HG02571 (cell line): ENCODE measurements around the gene IGF1R.
"Not testable (repeated sequence)": the region's sequence is repeated elsewhere in the genome, so short reads cannot be mapped to it uniquely, and the experiment has no call there.

Source experiments
- ATAC-seq: cut with Tn5 transposase; IDR thresholded peaks from one replicate; pipeline ENCODE4 v1.9.1; 2021; ENCODE audit warnings: mild to moderate bottlenecking, moderate library complexity; ENCODE audit not compliant: unreplicated experiment

The IGF1R gene

GRCh38 chr15:98647774-98648653 lies at the start of gene IGF1R:
Gene IGF1R, plus strand, starts transcription at chr15:98648539. Its CDS starts 1,043 bp downstream, at chr15:98649582.
- peak; percentile 58 for ATAC-seq

DNA sequence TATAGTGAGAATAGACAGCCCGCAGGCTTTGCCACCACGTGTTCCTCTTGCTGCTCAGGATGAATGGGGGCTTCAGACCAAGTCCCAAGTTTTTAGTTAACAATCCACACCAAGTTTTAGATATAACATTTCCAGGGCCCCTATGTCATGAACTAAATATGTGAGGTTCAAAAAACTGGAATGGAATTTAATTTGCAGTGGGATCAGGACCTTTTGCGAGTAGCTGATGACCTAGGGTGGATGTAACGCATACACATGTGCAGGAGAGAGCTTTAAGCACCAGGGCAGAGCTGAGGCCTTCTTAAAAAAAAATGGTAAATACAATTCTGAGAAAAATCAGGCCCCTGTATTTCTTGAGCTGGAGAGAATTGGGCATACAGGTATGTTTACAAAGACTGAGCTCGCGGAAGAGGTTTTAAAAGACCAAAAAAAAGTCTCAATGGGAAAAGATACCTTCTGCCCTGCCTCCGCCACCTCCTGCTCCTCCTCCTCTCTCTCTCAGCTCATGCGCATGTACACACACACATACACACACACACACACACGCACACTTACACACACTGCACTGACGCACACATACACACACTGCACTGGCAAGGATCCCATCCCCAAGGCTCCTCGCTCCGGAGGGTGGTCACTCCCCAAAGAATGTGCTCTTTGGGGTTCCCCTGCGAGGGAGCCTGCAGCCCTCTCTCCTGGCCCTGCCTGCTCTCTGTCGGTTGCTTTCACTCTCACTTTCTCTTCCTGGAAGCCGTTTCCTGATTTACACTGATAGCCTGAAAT lies 48.2 kb upstream of the IGF1R start:
- ATAC-seq: peak; percentile 55

DNA sequence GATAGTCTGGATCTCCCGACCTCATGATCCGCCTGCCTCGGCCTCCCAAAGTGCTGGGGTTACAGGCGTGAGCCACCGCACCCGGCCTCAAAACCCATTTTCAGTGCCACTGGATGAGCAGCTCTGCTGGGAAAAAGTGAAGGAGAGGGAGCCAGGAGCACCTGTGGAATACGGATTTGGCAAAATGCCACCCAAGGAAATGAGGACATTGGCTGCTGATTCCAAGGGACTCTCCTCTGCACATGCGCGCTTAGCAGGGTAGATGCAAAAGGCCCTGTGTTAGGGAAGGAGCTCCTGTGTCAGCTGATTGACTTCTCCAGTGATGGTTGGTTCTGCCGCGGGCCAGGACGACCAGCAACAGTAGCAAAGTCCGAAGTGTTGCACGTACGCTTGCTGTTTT lies 43.4 kb upstream of the IGF1R start:
- ATAC-seq: no peak

DNA sequence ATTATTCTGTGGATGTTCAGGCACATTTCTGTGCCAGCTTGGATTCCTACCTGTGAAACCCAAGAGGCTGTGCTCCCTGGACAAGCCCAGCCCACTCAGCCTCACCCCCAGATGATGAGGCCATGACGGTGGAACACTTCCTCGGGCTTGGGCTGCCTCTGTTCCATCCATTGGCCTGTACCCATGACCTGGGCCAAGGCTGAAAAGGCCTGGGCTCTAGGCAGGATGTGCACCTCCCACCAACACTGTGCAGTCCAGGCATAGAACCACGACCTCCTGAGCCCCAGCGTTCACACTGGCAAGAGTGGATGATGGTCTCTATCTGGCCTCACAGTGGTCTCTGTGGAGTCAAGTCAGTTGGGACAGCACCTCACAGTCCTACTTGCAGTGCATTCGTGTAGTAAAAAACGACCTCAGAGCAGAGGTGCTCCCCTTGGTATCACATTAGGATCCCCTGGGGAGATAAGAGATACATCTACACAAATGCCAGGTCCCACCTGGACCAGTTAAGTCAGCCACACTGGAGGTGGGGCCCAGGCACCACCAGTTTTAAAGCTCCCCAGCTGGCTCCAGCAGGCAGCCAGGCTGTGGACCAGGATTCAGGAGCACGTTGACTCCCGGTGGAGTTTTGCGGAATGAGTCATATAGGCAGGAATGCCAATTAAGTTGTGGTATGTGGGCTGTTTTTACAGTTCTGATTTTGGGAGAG lies 39.0 kb upstream of the IGF1R start:
- no peak for ATAC-seq

DNA sequence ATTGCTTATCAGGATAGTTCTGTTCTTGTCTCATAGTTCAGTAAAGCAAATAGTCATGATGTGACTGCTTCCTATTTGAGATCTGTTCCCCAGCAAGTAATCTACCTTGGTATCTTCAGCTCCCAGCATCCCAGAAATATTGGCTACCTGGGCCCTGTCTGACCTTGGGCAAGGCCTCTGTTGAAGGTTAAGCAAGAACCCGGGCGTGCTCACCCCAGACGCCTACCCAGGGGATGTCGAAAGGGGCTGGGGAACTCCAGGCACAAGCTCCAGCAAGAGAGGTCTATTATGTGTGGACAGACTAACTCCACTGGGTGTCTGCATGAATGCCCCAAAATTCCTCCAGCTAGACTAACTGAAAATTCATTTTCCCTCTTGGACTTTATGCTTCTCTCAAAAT lies 37.3 kb upstream of the IGF1R start:
- ATAC-seq: no peak

DNA sequence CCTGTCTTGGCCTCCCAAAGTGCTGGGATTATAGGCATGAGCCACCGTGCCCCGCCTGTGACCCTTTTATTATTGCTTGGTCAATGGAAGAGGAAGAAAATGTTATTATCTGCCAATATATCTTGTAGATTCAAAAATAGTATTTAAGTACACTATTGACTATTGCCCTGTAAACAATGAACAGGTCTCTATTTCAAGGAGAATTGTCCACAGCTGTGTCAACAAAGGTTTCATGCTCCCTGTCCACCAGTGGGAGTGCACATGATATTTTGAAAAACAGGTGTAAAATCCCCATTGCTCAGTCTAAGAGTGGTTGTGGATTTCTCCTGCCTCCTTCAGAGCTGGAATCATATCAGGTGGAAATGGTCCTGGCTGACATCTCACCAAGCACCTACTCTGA lies 36.5 kb upstream of the IGF1R start:
- ATAC-seq: no peak

- ATAC-seq: no peak
Measured at GRCh38 chr15:98612490-98613110, 35.7 kb upstream of the IGF1R start.

- no peak for ATAC-seq
Measured at GRCh38 chr15:98614681-98615080, 33.7 kb upstream of the IGF1R start.

GRCh38 chr15:98616397-98616796 lies 31.9 kb upstream of the IGF1R start:
- no peak for ATAC-seq

GRCh38 chr15:98617328-98617980 lies 30.9 kb upstream of the IGF1R start:
- no peak for ATAC-seq

- not testable (repeated sequence) for ATAC-seq
Measured at GRCh38 chr15:98618576-98618975, 29.8 kb upstream of the IGF1R start.

DNA sequence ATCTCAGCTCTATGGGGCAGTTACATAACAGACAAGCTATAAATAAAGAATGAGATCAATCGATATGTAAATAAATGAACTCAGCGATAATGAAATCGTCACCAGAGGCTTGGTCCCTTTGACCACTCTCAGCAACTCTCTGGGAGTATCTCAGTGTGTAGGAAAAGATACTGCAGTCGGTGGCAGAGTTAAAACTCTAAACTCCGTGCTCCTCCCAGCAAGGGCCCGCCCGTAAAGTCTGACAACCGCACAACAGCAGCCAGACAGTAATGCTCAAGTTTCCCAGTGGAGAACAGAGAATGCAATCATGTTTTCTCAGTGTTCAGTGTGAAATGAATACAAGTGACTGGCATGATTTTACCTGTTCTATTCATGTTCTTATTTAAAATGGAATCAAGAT lies 28.3 kb upstream of the IGF1R start:
- ATAC-seq: no peak

- no peak for ATAC-seq
Measured at GRCh38 chr15:98621021-98621420, 27.3 kb upstream of the IGF1R start.

DNA sequence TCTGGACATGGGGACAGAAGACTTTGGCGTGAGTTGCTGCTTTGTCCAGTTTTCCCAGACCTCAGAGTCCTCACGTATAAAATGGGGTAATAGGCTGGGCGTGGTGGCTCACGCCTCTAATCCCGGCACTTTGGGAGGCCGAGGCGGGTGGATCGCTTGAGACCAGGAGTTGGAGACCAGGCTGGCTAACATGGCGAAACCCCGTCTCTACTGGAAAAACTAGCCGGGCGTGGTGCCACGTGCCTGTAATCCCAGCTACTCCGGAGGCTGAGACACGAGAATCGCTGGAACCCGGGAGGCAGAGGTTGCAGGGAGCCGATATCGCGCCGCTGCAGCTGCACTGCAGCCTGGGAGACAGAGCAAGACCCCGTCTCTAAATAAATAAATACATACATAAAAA lies 22.7 kb upstream of the IGF1R start:
- no peak for ATAC-seq

- no peak for ATAC-seq
Measured at GRCh38 chr15:98626153-98626552, 22.2 kb upstream of the IGF1R start.

DNA sequence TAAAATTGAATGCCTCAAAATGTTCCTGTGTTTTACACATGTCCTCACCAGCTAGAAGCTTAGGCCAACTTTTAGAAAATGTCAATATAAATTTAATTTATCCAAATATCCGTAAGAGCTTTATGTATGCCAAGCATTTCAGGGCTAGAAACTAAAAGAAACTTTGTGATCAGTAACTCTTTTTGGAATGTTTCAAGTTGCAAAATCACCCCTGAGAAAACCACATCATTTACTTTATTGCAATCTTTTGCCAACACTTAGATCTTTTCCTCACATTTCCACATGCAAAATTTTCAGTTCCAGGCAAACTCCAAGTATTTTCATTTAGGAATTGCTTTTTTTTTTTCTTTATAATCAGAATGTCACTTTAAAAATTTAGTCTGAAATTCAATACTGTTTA lies 20.1 kb upstream of the IGF1R start:
- ATAC-seq: no peak

- ATAC-seq: no peak
Measured at GRCh38 chr15:98635848-98636247, 12.5 kb upstream of the IGF1R start.

DNA sequence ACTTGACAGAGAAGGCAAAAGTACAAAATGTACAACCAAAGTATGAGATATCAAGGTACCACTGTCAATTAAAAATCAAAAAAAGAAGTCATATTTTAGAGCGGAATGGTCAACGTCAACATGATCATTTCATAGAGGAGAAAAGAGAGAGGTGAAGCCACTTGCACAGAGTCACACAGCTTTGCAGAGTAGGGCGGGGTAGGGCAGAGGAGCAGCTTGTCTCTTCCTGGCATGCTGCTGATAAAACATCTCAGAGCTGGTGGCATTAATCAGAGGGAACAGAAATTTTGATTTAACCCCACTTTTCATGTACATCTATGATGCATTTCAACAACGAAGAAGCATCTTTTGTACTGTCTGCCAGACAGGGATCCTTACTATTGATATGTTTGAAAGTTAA lies 5.2 kb upstream of the IGF1R start:
- ATAC-seq: no peak

GRCh38 chr15:98646546-98647025 lies 1.8 kb upstream of the IGF1R start:
- ATAC-seq: no peak

GRCh38 chr15:98647026-98647773 lies 1.1 kb upstream of the IGF1R start:
- peak; percentile 43 for ATAC-seq
